Retina (tissue), 1 donor: ENCODE results near the gene SUMF1.

ENCODE experiments used
- DNase-seq: peaks from one replicate; pipeline ENCODE4 v3.0.0-alpha.2; 2016

SUMF1 gene

GRCh38 chr3:4497005-4497692 lies 30.1 kb upstream of the SUMF1 start:
- no peak for DNase-seq

DNA sequence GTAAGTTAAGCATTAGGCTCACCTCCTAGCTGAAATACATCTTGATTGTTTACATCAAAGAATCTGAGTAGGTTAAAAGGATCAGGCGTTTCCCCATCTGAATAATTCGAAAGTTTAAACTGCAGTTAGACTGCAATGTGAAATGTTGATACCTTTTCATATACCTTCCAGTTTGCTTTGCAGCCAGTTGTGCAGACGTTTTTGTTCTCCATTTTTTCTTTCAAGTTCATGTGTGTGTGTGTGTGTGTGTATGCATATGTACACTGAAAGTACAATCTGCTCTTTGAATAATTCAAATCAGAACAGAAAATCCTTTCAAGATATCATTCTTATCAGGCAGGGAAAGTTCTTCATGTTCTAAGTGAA lies 29.0 kb upstream of the SUMF1 start:
- DNase-seq, result no peak

- no peak for DNase-seq
These were observed 28.4 kb upstream of the SUMF1 start for GRCh38 chr3:4495294-4496086.

GRCh38 chr3:4494895-4495264 lies 27.8 kb upstream of the SUMF1 start:
- no peak for DNase-seq

DNA sequence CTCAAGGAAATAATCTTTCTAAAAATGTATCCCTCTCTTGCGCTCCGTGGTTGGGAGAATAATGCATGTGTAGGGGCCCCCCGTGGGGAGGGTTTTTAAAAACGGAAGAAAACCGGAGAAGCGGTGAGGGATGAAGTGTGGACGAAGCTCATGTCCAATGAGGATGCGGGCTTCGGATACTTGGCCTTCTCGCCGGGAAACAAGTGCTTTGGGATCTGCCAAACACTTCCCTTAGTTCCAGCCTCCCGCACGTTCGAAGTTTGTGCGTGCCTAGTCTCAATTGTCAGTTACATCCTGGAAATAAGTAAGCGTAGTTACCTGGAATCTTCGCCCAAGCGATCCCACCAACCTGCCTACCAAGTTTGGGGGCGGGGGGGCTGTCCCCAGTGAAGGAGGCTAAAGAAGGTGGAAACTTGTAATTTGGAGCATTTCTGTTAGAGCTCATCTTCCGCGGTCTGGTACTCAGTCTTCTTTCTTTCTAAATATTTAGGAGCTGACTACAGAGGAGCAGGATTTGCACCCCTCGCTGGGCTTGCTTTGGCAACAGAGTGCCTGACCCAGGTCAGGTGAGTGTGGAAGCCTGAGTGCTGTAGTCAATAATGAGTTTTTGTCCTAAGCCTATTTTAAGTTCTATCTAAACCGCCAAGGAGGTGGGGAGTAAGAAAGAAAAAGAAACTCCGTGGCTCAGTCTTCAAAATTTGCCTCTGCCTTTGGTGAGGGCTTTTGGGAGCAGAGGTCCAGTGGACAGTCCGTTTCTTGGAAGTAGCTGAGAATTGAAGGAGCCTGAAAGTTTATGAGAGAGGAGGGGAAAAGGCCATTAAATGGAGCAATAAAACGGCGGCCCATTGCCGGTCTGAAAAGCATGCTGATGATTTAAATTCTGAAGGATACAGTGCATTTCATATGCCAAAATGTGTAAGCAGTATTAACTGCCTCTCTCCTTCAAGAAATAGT lies 27.1 kb upstream of the SUMF1 start:
- peak; percentile 28 for DNase-seq

DNA sequence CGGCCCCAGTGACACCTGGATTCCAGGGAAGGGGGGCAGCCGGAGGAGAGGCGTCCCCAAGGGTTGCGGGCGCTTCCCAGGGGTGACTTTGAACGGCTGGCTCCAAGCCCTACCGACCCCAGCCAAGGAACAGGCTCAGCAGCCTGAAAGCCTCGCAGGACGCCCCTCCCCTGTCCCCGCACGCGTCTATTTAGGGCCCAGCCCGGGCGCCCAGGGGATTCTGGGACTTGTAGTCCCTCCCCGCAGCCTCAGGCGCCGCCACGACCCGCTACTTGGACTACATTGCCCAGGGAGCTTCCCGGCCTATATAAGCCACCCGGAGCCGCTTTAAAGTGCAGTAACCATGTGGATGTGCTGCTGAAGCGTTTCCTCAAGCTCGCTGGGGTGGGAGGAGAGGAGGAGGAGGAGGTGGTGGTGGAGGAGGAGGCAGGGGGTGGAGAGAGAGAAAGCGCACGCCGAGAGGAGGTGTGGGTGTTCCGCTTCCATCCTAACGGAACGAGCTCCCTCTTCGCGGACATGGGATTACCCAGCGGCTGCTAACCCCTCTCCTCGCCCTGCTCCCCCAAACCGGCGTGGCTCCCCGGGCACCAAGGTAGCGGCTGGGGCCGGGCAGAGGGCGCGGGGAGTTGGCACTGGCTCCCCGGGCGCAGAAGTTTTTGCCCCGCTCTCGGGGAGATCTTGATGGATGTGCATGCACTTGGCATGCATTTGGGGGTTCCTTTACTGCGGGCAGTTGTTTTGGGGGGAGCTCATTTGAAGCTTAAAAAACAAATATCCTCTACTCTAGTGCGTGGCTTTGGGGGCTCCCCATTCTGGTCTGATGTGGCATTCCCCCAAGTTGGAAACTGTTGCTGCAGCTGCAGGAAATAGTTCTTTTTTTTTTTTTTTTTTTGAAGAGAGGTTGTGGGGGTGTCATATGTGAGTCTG lies 26.2 kb upstream of the SUMF1 start, which contains the start of gene ITPR1:
Gene ITPR1, plus strand, starts transcription at position 335 of the 927 bp plus-strand sequence. CDS start 23,144 bp downstream, outside the sequence.
- peak; percentile 98 for DNase-seq

DNA sequence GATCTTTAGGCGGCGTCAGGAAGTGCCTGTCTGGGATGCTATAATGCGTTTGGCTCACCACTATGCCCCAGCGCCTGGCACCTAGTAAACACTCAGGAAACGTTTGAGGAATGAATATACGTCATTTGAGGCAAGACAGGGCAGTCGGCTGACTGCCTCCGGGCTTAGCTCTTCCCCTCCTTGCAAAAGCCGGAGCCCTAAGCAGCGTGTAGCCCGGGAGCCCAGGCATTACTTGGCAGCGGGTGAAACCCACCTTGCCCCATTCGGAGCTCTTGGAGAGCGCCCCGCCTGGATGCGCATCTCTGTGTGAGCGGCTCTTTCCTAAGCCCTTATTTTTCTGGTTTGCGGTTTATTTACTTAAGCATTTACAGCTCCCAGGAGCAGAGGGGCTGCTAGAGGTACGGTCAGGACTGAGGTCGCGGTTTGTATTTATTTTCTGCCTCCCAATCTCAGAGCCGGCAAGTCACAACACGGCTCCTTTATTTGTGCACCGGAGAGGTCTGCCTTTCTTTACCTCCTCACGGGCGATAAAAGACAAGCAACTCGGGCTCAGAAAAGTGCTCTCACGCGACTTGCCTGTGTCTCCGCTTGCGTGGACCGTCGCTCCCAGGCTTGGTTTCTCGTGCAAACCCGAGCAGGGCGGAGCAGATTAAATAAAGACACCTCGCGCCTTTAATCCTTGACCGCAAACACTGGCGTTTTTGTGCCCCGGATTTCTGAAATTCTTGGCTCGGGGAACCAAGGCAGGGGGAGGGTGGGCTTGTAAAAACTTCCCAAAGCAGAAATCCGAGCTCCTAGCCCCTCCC lies 25.3 kb upstream of the SUMF1 start:
- no peak for DNase-seq

DNA sequence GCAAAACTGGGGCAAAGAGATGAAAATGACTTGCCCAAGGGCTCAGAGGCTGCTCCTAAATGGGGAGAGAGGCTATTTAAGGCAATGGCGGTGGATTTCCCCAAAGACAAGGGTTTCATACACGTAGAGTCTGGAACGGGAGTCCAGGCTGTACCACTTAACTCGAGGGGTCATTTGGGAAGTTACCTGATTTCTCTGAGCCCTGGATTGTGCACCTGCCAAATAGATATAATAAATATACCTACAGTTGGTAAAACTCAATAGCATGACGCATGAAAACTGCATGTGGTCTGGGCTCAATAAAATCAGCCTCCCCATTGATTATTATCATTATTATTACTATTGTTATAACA lies 24.8 kb upstream of the SUMF1 start:
- DNase-seq, result no peak

- DNase-seq, result no peak
These were observed 11.2 kb upstream of the SUMF1 start for GRCh38 chr3:4478261-4478660.

DNA sequence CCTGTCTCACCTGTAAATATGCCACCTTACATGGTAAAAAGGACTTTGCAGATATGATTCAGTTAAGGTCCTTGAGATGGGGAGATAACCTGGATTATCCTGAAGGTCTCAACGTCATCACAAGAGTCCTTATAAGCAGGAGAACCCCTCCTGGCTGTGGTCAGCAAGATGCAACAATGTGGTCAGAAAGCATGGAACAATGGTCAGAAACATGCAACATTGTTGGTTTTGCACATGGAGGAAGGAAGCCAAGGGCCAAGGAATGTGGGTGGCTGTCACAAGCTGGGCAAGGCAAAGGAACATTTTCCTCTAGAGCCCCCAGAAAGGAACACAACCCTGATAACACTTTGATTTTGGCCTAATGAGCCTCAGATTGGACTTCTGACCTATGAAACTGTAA lies 9.4 kb upstream of the SUMF1 start:
- DNase-seq, result no peak

GRCh38 chr3:4475804-4476203 lies 8.7 kb upstream of the SUMF1 start:
- no peak for DNase-seq

DNA sequence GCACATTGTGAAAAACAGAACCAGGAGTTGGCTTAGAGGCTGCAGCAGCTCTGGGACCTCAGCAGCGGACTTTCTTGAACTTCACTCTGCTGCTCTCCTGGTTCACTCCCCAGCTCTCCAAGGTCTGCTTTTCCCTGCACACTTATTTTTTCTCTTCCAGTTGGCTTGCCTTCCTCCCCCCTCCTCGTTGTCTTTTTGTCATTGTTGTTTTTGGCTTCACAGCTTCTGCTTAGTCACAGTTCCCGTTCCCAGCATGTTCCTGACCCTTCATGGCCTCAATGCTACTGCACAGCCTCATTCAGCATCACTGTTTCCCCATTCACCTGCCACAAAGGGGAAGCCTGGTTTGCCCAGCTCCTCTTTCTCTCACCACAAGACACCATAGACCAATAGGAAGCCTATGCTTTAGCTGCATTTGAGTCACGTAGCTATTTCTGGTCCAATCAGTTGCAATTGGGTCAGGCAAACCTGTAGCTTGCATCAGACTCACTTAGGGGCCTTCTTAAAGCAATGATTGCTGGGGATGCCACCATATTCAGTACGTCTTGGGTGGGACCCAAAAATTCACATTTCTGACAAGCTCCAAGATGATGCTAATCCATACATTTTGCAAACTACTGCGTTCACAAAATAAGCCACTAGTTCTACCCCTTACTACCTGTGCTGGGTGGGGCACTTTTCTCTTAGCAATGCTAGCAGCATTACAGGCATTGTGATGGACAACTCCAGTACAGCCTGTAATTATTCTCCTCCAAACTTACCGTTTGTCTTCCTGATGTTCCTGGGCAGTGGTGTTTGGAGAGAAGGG lies 7.8 kb upstream of the SUMF1 start:
- no peak for DNase-seq

GRCh38 chr3:4472766-4473165 lies 5.7 kb upstream of the SUMF1 start:
- no peak for DNase-seq

DNA sequence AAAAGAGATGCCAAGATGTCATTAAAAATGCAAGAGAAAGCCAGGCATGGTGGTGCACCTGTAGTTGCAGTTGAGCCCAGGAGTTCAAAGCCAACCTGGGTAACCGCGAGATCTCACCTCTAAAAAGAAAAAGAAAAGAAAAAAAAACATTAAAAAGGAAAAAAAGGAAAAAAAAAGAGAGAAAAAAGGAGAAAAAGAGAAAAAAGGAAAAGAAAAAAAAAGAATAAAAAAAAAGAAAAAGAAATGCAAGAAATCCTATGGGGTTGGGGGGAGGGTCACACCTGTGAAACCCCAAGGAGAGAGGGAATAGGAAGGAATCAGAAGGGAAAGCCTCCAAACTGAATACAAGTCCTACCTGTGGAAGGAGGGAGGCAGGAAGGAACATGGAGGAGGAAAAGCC lies 5.2 kb upstream of the SUMF1 start:
- DNase-seq, result no peak

DNA sequence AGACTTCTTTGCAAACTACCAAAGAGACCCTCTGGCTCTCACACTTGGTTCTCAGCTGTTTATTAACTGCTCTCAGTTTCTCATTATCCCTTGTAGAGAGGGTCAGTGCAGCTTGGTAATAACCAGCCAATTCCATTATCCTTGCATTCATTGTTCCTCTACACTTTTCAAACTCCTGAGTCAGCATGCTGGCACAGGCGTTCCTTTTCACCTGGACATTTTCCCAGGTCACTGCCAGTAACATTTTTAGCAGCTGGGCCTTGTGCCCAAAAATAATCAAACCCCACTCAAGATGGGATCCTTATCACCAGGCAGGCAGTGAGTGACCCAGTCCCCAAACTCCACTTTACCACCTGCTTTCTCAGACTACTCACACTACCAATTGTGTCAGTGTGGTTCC lies 4.8 kb upstream of the SUMF1 start:
- DNase-seq, result no peak

DNA sequence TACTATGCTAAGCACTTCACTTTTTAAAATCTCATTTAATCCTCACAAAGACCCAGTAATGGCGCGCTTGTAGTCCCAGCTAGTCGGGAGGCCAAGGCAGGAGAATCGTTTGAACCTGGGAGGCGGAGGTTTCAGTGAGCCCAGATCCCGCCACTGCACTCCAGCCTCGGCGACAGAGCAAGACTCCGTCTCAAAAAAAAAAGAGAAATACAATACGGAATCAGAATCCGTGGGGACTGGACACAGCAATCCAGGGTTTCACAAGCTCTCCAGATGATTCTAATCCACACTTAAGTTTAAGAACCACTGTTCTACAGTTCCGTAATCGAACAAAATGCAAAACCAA lies 426 bp upstream of the SUMF1 start:
- DNase-seq, result no peak

GRCh38 chr3:4464576-4464975 lies 2.5 kb downstream of the SUMF1 start:
- DNase-seq, result no peak

- no peak for DNase-seq
These were observed 4.6 kb downstream of the SUMF1 start for GRCh38 chr3:4462369-4463040.

DNA sequence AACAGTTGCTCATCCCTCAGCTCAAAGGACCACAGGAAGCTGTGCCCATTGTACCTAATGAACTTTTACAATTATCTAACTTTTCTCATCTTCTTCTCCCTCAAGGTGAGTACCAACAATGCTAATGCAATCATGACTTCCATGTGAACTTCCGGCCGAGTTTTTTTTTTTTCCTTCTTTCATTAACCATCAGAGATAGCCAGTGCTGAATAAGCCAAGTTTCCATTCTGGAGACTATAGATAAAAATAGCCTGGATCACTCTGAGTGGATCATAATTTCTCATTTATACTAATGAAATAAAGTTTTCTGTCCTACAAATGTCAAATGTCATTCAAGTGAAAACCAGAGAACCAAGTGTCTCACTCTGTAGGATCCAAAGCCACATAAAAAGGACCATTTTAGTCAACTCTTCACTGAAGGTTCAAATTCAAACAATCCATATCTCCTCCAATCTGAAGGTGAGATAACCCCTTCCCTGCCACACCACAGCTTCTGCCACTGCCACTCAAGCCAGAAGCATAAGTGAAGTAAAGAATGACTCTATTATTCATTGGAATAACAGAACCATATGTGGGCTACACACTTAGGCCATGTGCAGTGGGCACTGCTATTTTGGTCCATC lies 5.5 kb downstream of the SUMF1 start:
- DNase-seq, result no peak

GRCh38 chr3:4460334-4460733 lies 6.7 kb downstream of the SUMF1 start:
- DNase-seq, result no peak
